K562 (cell line): ENCODE results near the gene TPBGL. TPM values are rescaled to one million over a fixed set of nuclear protein-coding genes. Genes with fewer than 3 reads are reported as not detected.

Experiments used
- ATAC-seq: fragments of 200-7000 bp; cut with Tn5 transposase; 3 replicates; pipeline ENCODE4 v1.9.1; 2020; ENCODE audit warnings: moderate library complexity
- BruUV-seq: library from RNA; stranded (reverse); fragments of 400-500 nt; replicated peaks from 2 replicates; lab custom pipeline; 2021; lab: Mats Ljungman, UMichigan
- CTCF ChIA-PET: fragments of 300-600 bp; formaldehyde crosslinking; extraction: SDS; loops from one replicate; lab custom pipeline; 2021; ENCODE audit warnings: low intra/inter-chr PET ratio; lab: Yijun Ruan, JAX
- POLR2A ChIA-PET: fragments of 300-600, 350-650 bp; sonication (Branson Sonifier 250); formaldehyde crosslinking; extraction: SDS; loops from one replicate; lab custom pipeline; 2021; ENCODE audit warnings: antibody characterized with exemption, inconsistent platforms; lab: Yijun Ruan, JAX
- DNase-seq, 4 experiments: peaks; one replicate each; pipeline versions ENCODE4 v3.0.0 to v3.0.0-alpha.2; 2011 to 2018; ENCODE audit warnings: low spot score in 3 of 4, mixed read lengths in 3 of 4; ENCODE audit errors: extremely low read depth in 1 of 4
- FAIRE-seq: peaks from 2 replicates; lab custom pipeline; 2011; peaks lifted over from hg19 to GRCh38; lab: Jason Lieb, UNC
- H2AFZ ChIP-seq: 2 replicates; pipeline ENCODE4 v1.6.0; 2011; ENCODE audit warnings: low read depth, low read length, control low read depth, inconsistent platforms
- H3K27ac ChIP-seq: fragments of 200-600 bp; 3 replicates; pipeline ENCODE4 v1.8.0; 2011; ENCODE audit warnings: low read depth, mild to moderate bottlenecking, control low read depth, inconsistent platforms, low read length, moderate library complexity, mixed read lengths; ENCODE audit errors: extremely low read depth
- H3K27me3 ChIP-seq, 2 experiments: fragments of 300-600 bp in 1 of 2; 2 replicates in 1 of 2; 3 replicates in 1 of 2; pipeline versions ENCODE4 v1.6.0 to v1.8.0; 2011; ENCODE audit warnings: inconsistent platforms in 2 of 2, low read length in 2 of 2, mild to moderate bottlenecking in 1 of 2, mixed read lengths in 1 of 2, moderate library complexity in 1 of 2; ENCODE audit not compliant: control insufficient read depth in 2 of 2, insufficient read depth in 2 of 2
- H3K36me3 ChIP-seq: fragments of 300-600 bp; 3 replicates; pipeline ENCODE4 v1.8.0; 2011; ENCODE audit warnings: mild to moderate bottlenecking, low read length, inconsistent platforms; ENCODE audit not compliant: control insufficient read depth, insufficient read depth
- H3K4me1 ChIP-seq, 2 experiments: fragments of 200-600 bp in 1 of 2; replicated peaks in 1 of 2; 2 replicates in 1 of 2; 3 replicates in 1 of 2; pipeline versions ENCODE4 v1.5.1 to v1.8.0; 2011; ENCODE audit warnings: inconsistent platforms in 2 of 2, low read length in 2 of 2, mild to moderate bottlenecking in 1 of 2, mixed read lengths in 1 of 2, moderate library complexity in 1 of 2; ENCODE audit not compliant: control insufficient read depth in 2 of 2, insufficient read depth in 2 of 2
- H3K4me2 ChIP-seq: 2 replicates; pipeline ENCODE4 v1.6.1; 2011; ENCODE audit warnings: low read length, control low read depth, inconsistent platforms, mixed read lengths; ENCODE audit not compliant: insufficient read depth
- H3K4me3 ChIP-seq: fragments of 200-600 bp; sonication (generic), shearing (Covaris generic); 2 replicates; pipeline ENCODE4 v1.5.1; 2016; ENCODE audit warnings: control low read depth, inconsistent platforms
- H3K79me2 ChIP-seq: fragments of 200-600 bp; 3 replicates; pipeline ENCODE4 v1.8.0; 2011; ENCODE audit warnings: low read length, inconsistent platforms; ENCODE audit not compliant: control insufficient read depth, insufficient read depth
- H3K9ac ChIP-seq, 2 experiments: 2 replicates each; pipeline versions ENCODE4 v1.6.0 to v1.6.1; 2011; ENCODE audit warnings: low read depth in 2 of 2, low read length in 2 of 2, control low read depth in 1 of 2, inconsistent platforms in 1 of 2, mild to moderate bottlenecking in 1 of 2, mixed read lengths in 1 of 2; ENCODE audit not compliant: insufficient read depth in 1 of 2
- H3K9me1 ChIP-seq: one replicate; pipeline ENCODE4 v1.6.0; 2011; ENCODE audit warnings: inconsistent platforms, mild to moderate bottlenecking, low read length, moderate library complexity; ENCODE audit not compliant: control insufficient read depth, insufficient read depth
- H3K9me3 ChIP-seq: replicated peaks from 2 replicates; pipeline ENCODE4 v1.5.1; 2011; ENCODE audit warnings: low read depth, low read length, inconsistent platforms; ENCODE audit not compliant: control insufficient read depth, insufficient read depth
- H4K20me1 ChIP-seq: replicated peaks from 2 replicates; pipeline ENCODE4 v1.6.1; 2011; ENCODE audit warnings: low read length, inconsistent platforms, mixed read lengths; ENCODE audit not compliant: control insufficient read depth, insufficient read depth
- COPS2 ChIP-seq: fragments of 450-650 bp; conservative IDR thresholded peaks from 2 replicates; pipeline ENCODE4 v1.6.1; 2016; ENCODE audit warnings: mild to moderate bottlenecking, moderate library complexity
- CTCF ChIP-seq, 3 experiments: IDR thresholded peaks in 2 of 3; conservative IDR thresholded peaks in 1 of 3; 2 replicates each; pipeline ENCODE4 v1.5.1; 2011 to 2012; ENCODE audit warnings: low read length in 3 of 3, mild to moderate bottlenecking in 3 of 3, control low read depth in 2 of 3, improper control_type of control experiment in 1 of 3, inconsistent platforms in 1 of 3, low read depth in 1 of 3, mixed read lengths in 1 of 3, moderate library complexity in 1 of 3; ENCODE audit not compliant: insufficient read depth in 2 of 3
- EGR1 ChIP-seq: fragments of 450-650 bp; conservative IDR thresholded peaks from 2 replicates; pipeline ENCODE4 v1.6.1; 2017; ENCODE audit warnings: mild to moderate bottlenecking
- ETV1 ChIP-seq: fragments of 450-650 bp; conservative IDR thresholded peaks from 2 replicates; pipeline ENCODE4 v1.6.1; 2016; ENCODE audit warnings: missing genetic modification characterization, control low read depth, low read depth, missing compliant biosample characterization
- HMGN3 ChIP-seq: IDR thresholded peaks from 2 replicates; pipeline ENCODE4 v1.6.1; 2011; ENCODE audit warnings: borderline replicate concordance, low read depth, mild to moderate bottlenecking, mixed read lengths, low read length; ENCODE audit not compliant: insufficient read length; ENCODE audit errors: extremely low read depth
- HNRNPH1 ChIP-seq: fragments of 200-400 bp; formaldehyde crosslinking; optimal IDR thresholded peaks from 2 replicates; pipeline ENCODE3; 2017; ENCODE audit warnings: low read depth, mild to moderate bottlenecking, low read length, moderate library complexity
- MBD1 ChIP-seq: fragments of 250-450 bp; sonication (Bioruptor Pico); IDR thresholded peaks from 2 replicates; pipeline ENCODE4 v1.8.0; 2022; ENCODE audit warnings: inconsistent platforms
- MTA2 ChIP-seq: fragments of 450-650 bp; IDR thresholded peaks from 2 replicates; pipeline ENCODE4 v1.6.1; 2016; ENCODE audit warnings: low read depth
- NCOA6 ChIP-seq: fragments of 450-650 bp; IDR thresholded peaks from 2 replicates; pipeline ENCODE4 v1.6.1; 2017; ENCODE audit warnings: mild to moderate bottlenecking
- NFIX ChIP-seq: fragments of 250-450 bp; sonication (Bioruptor Pico); IDR thresholded peaks from 2 replicates; pipeline ENCODE4 v1.4.0; 2020; ENCODE audit warnings: low read depth, mild to moderate bottlenecking, moderate library complexity
- POLR2AphosphoS5 ChIP-seq: IDR thresholded peaks from 2 replicates; pipeline ENCODE4 v1.6.1; 2011; ENCODE audit warnings: mild to moderate bottlenecking, low read depth, low read length, moderate library complexity; ENCODE audit not compliant: control insufficient read depth, insufficient read depth
- PRMT5 ChIP-seq: sonication (generic); formaldehyde crosslinking; IDR thresholded peaks from 2 replicates; pipeline ENCODE4 v1.5.0; 2020; ENCODE audit warnings: missing genetic modification reagents
- RBM22 ChIP-seq: fragments of 200-400 bp; formaldehyde crosslinking; IDR thresholded peaks from 2 replicates; pipeline ENCODE4 v1.6.1; 2018; ENCODE audit warnings: low read length, low read depth; ENCODE audit not compliant: poor library complexity, severe bottlenecking
- RFX5 ChIP-seq: IDR thresholded peaks from 2 replicates; pipeline ENCODE4 v1.6.1; 2011; ENCODE audit warnings: low read depth, mild to moderate bottlenecking, improper control_type of control experiment, low read length
- SAP30 ChIP-seq: fragments of 200-600 bp; sonication (generic); IDR thresholded peaks from 2 replicates; pipeline ENCODE4 v1.6.1; 2012; ENCODE audit warnings: borderline replicate concordance, low read depth, mild to moderate bottlenecking, moderate library complexity, low read length, control low read depth, inconsistent platforms; ENCODE audit not compliant: insufficient read depth, poor library complexity, severe bottlenecking
- TBP ChIP-seq: optimal IDR thresholded peaks from 2 replicates; pipeline ENCODE3; 2011; ENCODE audit warnings: low read depth, low read length, improper control_type of control experiment
- TCF7L2 ChIP-seq: fragments of 150-350 bp; IDR thresholded peaks from 2 replicates; pipeline ENCODE4 v1.6.1; 2016; ENCODE audit warnings: low read depth, mild to moderate bottlenecking, low read length, moderate library complexity
- ZNF324 ChIP-seq: fragments of 250-450 bp; sonication (Bioruptor Pico); IDR thresholded peaks from 2 replicates; pipeline ENCODE4 v1.4.0; 2020; ENCODE audit warnings: mild to moderate bottlenecking
- WGBS: fragments of 100-300 bp; shearing (Covaris generic); methylation state at CpG from one replicate; pipeline ENCODE4 v1.1.6; 2016; ENCODE audit warnings: low coverage, mixed read lengths; ENCODE audit not compliant: insufficient coverage; ENCODE audit errors: missing lambda C conversion rate; 5-methylcytosine and 5-hydroxymethylcytosine counted together
- in situ Hi-C: fragments of 300-500 bp; cut with MboI; formaldehyde crosslinking; loops from 4 replicates; pipeline ENCODE4 v1.15.0; 2018; ENCODE audit warnings: inconsistent platforms, mixed read lengths
- intact Hi-C: fragments of 100-400 bp; cut with micrococcal nuclease; formaldehyde crosslinking; loops from 2 replicates; pipeline ENCODE4 v1.14.2; 2022
- polyA plus RNA-seq, 8 experiments: library from polyadenylated mRNA; depleted of rRNA in 4 of 8; stranded (reverse) in 5 of 8; unstranded in 3 of 8; fragments of >200 nt; fragmentation: Nextera tagmentation in 2 of 8; fragmentation: Illumina TruSeq in 1 of 8; extraction: Ambion mirVana in 2 of 8; extraction: Trizol in 1 of 8; gene quantifications; 2 replicates each; pipeline versions ENCODE4 v1.2.1 to v1.2.3, GENCODE V29; 2011 to 2014; ENCODE audit warnings: inconsistent platforms in 1 of 8, missing spikeins in 1 of 8
- total RNA-seq, 7 experiments: library from RNA; depleted of rRNA in 6 of 7; stranded (reverse); fragments of >200 nt in 6 of 7; fragmentation: Illumina TruSeq in 2 of 7; extraction: Trizol in 2 of 7; gene quantifications; 2 replicates each; pipeline versions ENCODE4 v1.2.1 to v1.2.3, GENCODE V29; 2011 to 2021; ENCODE audit warnings: low replicate concordance in 1 of 7

Gene TPBGL
- total and polyA plus RNA-seq, 9 of the 15 experiments (the other 6 are each of a cell fraction or from before 2014, with no cell fraction given), result 0.04 to 0.11 (median 0.06) TPM; not detected in 6

- no peak for TF ChIP-seq MBD1
- no peak for TF ChIP-seq NCOA6
- TF ChIP-seq HNRNPH1, result no peak
- TF ChIP-seq TBP, result no peak
- no peak for TF ChIP-seq ETV1 (tag)
- TF ChIP-seq HMGN3, result no peak
- no peak for TF ChIP-seq EGR1
- TF ChIP-seq POLR2AphosphoS5, result no peak
- TF ChIP-seq MTA2, result no peak
- no peak for TF ChIP-seq ZNF324 (CRISPR knock-in tag)
- TF ChIP-seq, all 486 proteins: peak for 0
Measured at GRCh38 chr11:75199412-75199955, 41.1 kb upstream of the TPBGL start (continued).

GRCh38 chr11:75200051-75200450 lies 40.5 kb upstream of the TPBGL start:
- no peaks in the 10 kb centered on the region for H3K9me3 ChIP-seq
- H3K4me1 ChIP-seq, result no peaks in the 10 kb centered on the region
- in situ Hi-C loops, result loop anchor here (5.0 to 10.0 kb wide), 2 partner anchors 55 to 173 kb away; no protein-coding TSS in a partner anchor
- DNase-seq, result no peak
- 0 out of 2 replicates have a peak, but pooled peaks cover 7% of the 10 kb centered on the region for H4K20me1 ChIP-seq
- WGBS, result 13% methylated on average over 9 of the region's 10 CpGs
- H3K27ac ChIP-seq, result no peak overlapping the region
- no peak for ATAC-seq
- H3K79me2 ChIP-seq, result no peaks in the 10 kb centered on the region
- ChIA-PET POLR2A (no interaction called here), CTCF (interaction anchor here (0.6 kb wide), 1 partner anchor 25 kb away, joined by 3 read pairs; no protein-coding TSS in a partner anchor)
- intact Hi-C loops, result no loop called here
- no peak overlapping the region for H3K9ac ChIP-seq
- H3K4me2 ChIP-seq, result no peak overlapping the region
- BruUV-seq, result no TSS peak
- H2AFZ ChIP-seq, result no peak overlapping the region
- no peaks in the 10 kb centered on the region for H3K36me3 ChIP-seq
- no peaks in the 10 kb centered on the region; a peak in 1 of 5 replicates for H3K27me3 ChIP-seq
- no peak overlapping the region for H3K4me3 ChIP-seq
- H3K9me1 ChIP-seq, result no peaks in the 10 kb centered on the region
- no peak for FAIRE-seq
- TF ChIP-seq CTCF (IDR thresholded peaks at IDR 0.05 in 2 of 3, conservative IDR thresholded peaks at IDR 0.05 in 1 of 3; ENCODE audit: insufficient read depth in 2 of 3, low read depth in 1 of 3, low read length in 3 of 3) (no peak), PRMT5 (no peak), TCF7L2 (no peak), COPS2 (no peak), SAP30 (no peak), RBM22 (no peak), RFX5 (no peak), NFIX (CRISPR knock-in tag) (no peak)
